Activated CD4-positive, alpha-beta T cell treated with anti-CD3 and anti-CD28 coated beads for 48 hours (primary cell): ENCODE results near the gene RBM43.
"Not testable (repeated sequence)": the region's sequence is repeated elsewhere in the genome, so short reads cannot be mapped to it uniquely, and the experiment has no call there.

ENCODE experiments used
- DNase-seq: peaks from one replicate; pipeline ENCODE4 v3.0.0-alpha.2; 2020

The RBM43 gene

GRCh38 chr2:151267537-151267936, 5.9 kb upstream of the RBM43 start:
- no peak for DNase-seq

- DNase-seq = no peak
These were observed 4.3 kb upstream of the RBM43 start for GRCh38 chr2:151265991-151266390.

GRCh38 chr2:151264157-151264825, 2.6 kb upstream of the RBM43 start:
- DNase-seq = no peak

GRCh38 chr2:151262629-151263028, 966 bp upstream of the RBM43 start:
- no peak for DNase-seq

GRCh38 chr2:151261977-151262291, 271 bp upstream of the RBM43 start:
- DNase-seq = no peak

- DNase-seq = no peak
These were observed 961 bp downstream of the RBM43 start for GRCh38 chr2:151260573-151261230.

GRCh38 chr2:151258121-151258520, 3.5 kb downstream of the RBM43 start:
- DNase-seq = no peak

GRCh38 chr2:151252646-151253045, 9.0 kb downstream of the RBM43 start:
- no peak for DNase-seq

GRCh38 chr2:151251012-151251411, 10.7 kb downstream of the RBM43 start:
- DNase-seq = no peak

- no peak for DNase-seq
These were observed 14.2 kb downstream of the RBM43 start for GRCh38 chr2:151247432-151247831.

GRCh38 chr2:151246152-151246551, 15.5 kb downstream of the RBM43 start:
- no peak for DNase-seq

GRCh38 chr2:151243468-151243867, 18.2 kb downstream of the RBM43 start:
- no peak for DNase-seq

GRCh38 chr2:151241224-151241623, 20.4 kb downstream of the RBM43 start:
- DNase-seq = no peak

- no peak for DNase-seq
These were observed 21.2 kb downstream of the RBM43 start for GRCh38 chr2:151240433-151240832.

- DNase-seq = no peak
These were observed 22.0 kb downstream of the RBM43 start for GRCh38 chr2:151239624-151240023.

GRCh38 chr2:151238527-151239487, 22.9 kb downstream of the RBM43 start:
- DNase-seq = peak; percentile 41

- peak; percentile 48 for DNase-seq
These were observed 24.1 kb downstream of the RBM43 start for GRCh38 chr2:151237422-151238025.

- DNase-seq = not testable (repeated sequence)
These were observed 27.9 kb downstream of the RBM43 start for GRCh38 chr2:151233760-151234159.

- not testable (repeated sequence) for DNase-seq
These were observed 28.4 kb downstream of the RBM43 start for GRCh38 chr2:151233288-151233687.

GRCh38 chr2:151230627-151231140, 31.0 kb downstream of the RBM43 start:
- no peak for DNase-seq

- no peak for DNase-seq
These were observed 32.7 kb downstream of the RBM43 start for GRCh38 chr2:151228847-151229512.

- DNase-seq = no peak
These were observed 44.3 kb downstream of the RBM43 start for GRCh38 chr2:151217343-151217742.
